Measurements from ENCODE around the gene SHOC1.
"Not testable (repeated sequence)": the region's sequence is repeated elsewhere in the genome, so short reads cannot be mapped to it uniquely, and the experiment has no call there.

SHOC1 gene

DNA sequence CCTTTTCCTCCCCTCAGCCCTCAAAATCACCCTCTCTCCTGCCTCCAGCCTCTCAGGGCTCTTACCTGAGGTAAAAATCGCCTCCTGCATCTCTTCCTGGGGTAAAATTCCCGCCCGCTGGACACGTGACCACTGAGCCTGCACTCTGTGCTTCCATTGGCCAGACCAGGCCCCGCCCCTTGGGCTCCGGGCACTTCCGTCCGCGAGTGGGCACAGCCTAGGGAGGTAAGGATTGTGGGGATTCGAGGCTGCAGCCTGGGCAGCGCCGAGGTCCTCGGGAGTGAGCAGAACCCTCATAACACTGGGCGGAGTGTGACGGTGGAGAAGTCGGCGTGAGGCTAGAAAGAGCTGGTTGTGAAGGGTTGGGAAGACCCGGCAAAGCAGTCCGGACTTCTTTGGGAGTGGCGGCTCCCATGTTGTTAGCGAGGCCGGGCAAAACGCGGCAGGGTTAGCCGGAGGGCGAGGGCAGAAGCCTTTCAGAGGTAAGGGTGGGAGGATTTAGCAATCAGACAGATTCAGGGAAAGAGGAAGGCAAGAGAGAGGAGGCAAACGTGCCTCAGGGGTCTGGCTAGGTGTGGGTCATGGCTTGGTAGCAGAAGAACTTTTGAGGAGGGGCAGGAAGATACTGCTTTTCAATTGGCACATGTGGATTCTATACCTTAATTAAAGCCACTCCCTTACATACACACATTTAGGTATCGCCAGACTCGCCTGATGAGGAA lies at the start of gene SHOC1:
SHOC1 (minus strand) TSS at position 103 of the 722 bp plus-strand sequence. CDS start 3,519 bp downstream, outside the sequence.
- ATAC-seq = no peak

DNA sequence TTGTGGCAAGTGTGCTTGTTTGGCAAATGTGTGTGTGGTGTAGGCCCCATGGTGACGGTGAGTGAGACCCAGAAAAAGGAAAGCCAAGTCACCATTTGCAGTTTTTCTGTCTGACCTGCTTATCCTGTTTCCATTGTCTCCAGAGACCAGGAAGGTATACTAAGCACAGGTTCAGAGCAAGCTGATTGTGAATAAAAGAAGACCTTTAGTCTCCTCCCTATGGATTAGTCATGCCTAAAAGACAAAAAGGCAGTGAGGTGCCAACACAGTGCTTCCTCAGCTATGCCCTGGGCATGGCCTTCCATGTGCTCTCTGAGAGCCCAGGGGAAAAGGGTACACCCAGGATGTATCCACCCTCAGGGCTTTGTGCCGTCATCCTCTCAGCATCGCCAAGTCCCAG lies 49.2 kb upstream of the SHOC1 start:
- no peak for ATAC-seq

- no peak for ATAC-seq
Observed at GRCh38 chr9:111842313-111842712, 47.6 kb upstream of the SHOC1 start.

DNA sequence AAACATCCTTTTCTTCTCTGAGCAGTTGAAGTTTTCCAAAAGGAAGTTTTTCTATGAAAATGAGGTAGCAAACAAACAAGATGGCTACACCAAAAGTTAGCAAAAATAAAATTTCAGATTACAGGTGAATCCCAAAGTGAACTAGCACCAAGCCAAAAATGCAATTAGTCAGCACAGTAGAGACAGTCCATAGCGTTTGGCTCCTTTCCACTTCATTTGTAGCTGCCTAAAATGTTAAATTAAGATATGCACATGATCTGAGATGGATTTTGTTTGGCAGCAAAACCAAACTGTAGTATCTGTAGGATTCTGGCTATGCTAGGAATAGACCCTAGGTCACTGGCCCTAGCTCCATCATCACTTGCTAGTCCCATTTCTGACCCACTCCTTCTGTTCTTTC lies 45.7 kb upstream of the SHOC1 start:
- ATAC-seq = no peak

DNA sequence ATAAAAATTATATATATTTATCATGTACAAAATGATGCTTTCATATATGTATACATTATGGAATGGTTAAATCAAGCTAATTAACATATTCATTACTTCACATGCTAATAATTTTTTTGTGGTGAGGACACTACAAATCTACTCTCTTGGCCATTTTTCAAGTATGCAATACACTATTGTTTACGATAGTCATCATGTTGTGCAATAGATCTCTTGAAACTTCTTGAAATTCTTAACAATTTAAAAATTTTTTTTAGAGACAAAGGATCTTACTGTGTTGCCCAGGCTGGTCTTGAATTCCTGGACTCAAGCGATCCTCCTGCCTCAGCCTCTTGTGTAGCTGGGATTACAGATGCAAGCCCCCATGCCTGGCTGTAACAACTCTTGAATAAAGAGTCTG lies 45.2 kb upstream of the SHOC1 start:
- ATAC-seq = no peak

DNA sequence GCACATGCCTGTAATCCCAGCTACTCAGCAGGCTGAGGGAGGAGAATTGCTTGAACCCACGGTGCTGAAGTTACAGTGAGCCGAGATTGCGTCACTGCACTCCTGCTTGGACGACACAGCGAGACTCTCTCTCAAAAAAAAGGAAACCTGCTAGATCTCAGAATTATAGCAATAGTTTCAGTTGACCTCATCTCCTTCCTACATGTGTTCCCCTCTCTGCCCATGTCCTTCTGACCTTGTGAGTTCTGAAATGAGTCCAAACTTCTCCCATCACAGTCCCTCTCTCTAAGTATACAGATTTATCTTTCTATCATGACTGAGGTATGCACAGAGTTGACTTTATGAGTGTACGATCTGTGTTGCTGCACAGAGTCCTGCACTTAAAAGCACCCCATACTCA lies 44.6 kb upstream of the SHOC1 start:
- peak in 1 of 2 donors; percentile 33 for ATAC-seq

DNA sequence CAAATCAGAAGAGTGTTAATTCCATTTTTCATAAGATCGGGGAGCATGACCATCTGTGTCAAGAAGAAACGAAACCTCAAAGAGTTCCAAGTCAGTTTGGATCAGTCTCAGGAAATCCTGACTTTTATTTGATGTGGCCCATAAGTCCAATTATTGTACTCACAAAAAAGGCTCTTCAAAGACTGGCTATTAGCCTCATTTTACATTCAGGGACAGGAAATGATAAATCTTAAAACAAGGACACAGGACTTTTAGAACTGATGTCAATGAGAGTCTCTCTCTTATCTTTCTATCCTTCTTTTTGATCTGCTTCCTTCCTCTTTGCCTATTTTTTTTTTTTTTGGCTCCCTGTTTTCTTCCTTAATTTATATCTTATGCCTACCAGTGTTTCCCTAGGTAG lies 43.7 kb upstream of the SHOC1 start:
- ATAC-seq = no peak

GRCh38 chr9:111836311-111836710 lies 41.6 kb upstream of the SHOC1 start:
- ATAC-seq = no peak

DNA sequence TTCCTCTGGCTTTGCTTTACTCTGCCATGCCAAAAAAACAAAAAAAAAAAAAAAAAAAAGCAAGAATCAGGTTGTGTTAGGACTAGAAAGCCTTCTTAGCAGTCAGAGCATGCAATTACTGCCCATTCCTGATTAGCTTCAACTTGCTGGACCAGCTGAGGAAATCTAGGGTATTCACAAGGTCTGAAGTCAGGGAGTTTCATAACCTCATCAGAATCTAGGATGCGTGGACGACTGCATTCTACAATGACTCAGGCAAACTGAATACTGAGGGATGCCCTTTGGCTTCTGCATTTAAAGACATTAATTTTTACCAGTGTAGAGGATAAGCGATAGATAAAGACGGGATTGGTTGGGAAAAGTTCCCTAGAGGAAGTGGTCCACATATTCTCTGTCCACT lies 39.2 kb upstream of the SHOC1 start:
- ATAC-seq = no peak

DNA sequence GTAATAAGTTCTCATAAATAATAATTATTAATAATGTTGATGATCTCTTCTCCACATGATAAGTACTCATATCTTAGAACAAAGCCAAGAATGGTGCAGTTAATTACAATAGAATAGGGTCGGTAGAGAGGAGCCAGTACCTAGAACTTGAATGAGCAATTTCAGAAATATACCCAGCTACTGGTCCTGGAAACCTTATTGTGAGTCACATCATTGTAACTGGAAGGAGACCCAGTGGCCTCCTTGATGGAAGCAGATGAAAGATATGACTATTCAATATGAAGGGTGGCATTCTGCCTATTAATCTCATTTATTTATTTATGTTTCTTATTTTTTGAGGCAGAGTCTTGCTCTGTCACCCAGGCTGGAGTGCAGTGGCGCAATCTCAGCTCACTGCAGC lies 37.7 kb upstream of the SHOC1 start:
- ATAC-seq = peak in 1 of 2 donors; percentile 58

DNA sequence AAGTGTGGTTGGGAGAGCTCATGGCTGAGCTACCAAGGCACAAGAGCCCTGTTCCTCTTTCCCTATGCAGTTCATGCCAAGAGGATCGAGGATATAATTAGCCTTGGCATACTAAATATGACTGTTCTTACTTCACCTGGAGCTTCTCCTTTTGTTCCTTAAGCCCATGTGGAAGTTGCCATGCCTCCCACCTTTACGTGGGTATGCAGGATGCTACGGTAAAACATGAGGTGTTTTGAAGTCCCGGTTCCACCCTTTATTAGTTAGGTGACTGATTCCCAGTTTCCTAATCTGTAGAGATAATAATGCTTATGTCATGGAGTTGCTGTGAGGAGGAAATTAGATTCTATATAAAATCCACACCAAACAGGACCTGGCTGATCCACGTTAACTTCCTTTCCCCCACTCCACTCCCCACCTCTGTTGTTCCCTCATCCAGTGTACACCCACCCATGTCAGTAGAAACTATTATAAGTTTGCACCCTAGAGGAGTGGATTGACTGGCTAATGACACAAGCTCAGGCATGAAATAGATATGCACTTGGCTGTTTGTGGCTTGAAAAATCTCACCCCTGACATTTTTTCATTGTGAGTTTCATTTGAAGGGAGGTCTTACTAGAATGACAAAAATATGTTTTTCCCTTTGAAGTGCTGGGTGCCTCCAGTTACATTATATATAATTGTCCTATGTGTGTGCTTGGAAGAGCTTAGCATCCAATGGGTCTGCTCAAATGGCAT lies 36.8 kb upstream of the SHOC1 start:
- ATAC-seq = no peak

- no peak for ATAC-seq
Observed at GRCh38 chr9:111828193-111828592, 33.5 kb upstream of the SHOC1 start.

DNA sequence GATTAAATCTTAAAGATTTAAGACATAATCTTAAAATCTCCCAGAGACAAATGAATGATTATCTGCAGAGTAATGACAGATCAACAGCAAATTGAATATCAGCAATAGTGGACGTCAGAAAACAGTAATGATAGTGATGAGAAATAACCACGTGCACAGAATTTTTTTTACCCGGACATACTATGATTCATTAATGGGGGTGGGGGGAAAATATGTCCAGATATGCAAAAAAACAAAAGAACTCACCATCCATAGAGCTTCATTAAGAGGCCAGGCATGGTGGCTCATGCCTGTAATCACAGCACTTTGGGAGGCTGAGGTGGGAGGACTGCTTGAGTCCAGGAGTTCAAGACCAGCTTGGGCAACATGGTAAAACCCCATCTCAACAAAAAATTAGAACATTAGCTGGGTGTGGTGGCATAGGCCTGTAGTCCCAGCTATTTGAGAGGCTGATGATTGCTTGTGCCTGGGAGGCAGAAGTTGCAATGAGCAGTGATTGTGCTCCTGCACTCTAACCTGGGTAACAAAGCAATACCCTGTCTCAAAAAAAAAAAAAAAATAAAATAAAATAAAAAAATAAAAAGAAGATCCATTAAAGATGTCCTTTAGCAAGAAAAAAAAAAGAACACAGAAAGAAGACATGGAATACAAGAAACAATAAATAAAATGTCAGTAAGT lies 30.9 kb upstream of the SHOC1 start:
- ATAC-seq = no peak

GRCh38 chr9:111821006-111821528 lies 26.3 kb upstream of the SHOC1 start:
- no peak for ATAC-seq

GRCh38 chr9:111819360-111819759 lies 24.6 kb upstream of the SHOC1 start:
- ATAC-seq = no peak

GRCh38 chr9:111815285-111816070 lies 20.7 kb upstream of the SHOC1 start:
- ATAC-seq = no peak

DNA sequence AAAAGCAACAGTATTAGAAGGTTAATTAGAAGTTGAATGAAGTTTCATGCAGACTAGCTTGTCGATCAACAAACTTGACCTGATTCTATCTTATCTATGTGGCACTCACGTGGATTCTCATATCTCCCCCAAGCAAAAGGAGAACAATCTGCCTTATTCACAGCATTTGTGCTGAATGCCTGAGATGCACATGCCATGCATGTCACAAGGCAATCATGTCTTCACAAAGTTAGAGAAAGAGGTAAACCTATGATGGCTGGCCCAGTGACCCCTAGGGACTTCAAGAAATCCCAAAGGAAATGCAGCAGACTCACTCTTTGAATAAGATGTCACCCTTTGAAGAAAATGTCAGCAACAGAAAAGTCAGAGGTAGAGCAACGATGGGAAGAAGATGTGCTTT lies 17.6 kb upstream of the SHOC1 start:
- no peak for ATAC-seq

GRCh38 chr9:111810908-111811307 lies 16.2 kb upstream of the SHOC1 start:
- no peak for ATAC-seq

DNA sequence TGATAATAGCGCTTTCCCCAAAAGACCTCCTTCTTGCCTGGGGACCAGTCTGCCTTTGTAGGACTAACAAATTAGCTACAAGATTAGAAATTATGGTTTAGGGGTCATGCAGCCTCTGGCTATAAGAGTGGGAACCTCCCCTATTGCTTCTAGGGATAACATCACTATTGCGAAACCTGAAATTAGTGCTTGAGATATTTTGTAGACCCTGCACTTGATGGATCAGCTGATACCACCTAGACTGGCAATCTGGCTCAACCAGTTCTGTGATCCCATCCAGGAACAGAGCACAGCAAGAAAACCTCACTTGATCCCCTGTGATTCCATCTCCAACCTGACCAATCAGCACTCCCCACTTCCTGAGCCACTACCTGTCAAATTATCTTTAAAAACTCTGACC lies 15.7 kb upstream of the SHOC1 start:
- ATAC-seq = not testable (repeated sequence)

DNA sequence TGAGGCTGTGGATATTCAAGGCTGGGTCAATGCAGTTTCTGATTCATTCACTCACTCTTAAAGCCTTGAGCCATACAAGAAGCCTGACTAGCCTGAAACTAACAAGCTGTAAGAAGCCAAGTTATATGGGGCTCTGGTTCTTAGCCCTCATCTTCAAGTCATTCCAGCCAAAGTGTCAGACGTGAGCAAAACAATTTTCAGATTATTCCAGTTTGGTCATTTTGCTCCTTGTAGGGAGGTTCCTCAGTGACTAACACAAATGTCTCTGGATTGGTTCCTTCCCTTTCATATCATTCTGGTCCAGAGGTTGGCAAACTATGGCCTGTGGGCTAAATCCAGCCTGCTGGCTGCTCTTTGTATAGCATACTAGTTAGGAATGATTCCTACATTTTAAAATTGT lies 12.5 kb upstream of the SHOC1 start:
- no peak for ATAC-seq

DNA sequence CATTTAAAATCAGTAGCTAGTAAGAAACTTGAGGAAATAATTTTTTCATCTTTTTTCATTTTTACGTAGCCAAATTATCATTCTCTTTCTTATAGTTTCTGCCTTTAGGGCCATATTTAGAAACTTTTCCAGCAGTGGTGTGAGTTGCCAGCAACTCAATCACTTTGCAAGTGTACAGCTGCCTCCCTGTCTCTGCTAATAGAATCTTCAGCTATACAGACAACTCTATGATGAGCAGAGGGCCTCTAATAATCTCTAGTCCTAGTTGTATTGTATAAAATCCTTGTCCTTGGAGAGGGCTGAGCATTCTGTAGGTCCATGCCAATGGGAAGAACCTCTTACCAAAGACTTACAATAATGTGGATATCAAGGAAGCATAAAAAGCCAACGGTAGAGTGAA lies 11.5 kb upstream of the SHOC1 start:
- ATAC-seq = no peak

- ATAC-seq = peak; percentile 78 to 82
Observed at GRCh38 chr9:111805830-111806241, 11.1 kb upstream of the SHOC1 start.

- no peak for ATAC-seq
Observed at GRCh38 chr9:111805262-111805661, 10.5 kb upstream of the SHOC1 start.
